Measurements from ENCODE around the gene AIRE.
"Not testable (repeated sequence)": the region's sequence is repeated elsewhere in the genome, so short reads cannot be mapped to it uniquely, and the experiment has no call there.

Gene AIRE

GRCh38 chr21:44338971-44339910 lies 53.6 kb downstream of the AIRE start, which contains the start of gene CFAP410:
Gene CFAP410 (minus strand): TSS chr21:44339390. CDS start chr21:44339194, 196 bp downstream.
- DNase-seq: peak; percentile 88

- not testable (repeated sequence) for DNase-seq
These were observed 56.2 kb downstream of the AIRE start for GRCh38 chr21:44341726-44342458.

GRCh38 chr21:44342981-44343380 lies 57.3 kb downstream of the AIRE start:
- not testable (repeated sequence) for DNase-seq

GRCh38 chr21:44344541-44345183 lies 59.0 kb downstream of the AIRE start:
- DNase-seq: no peak

- DNase-seq: no peak
These were observed 59.8 kb downstream of the AIRE start for GRCh38 chr21:44345495-44345894.

GRCh38 chr21:44347911-44348451 lies 62.3 kb downstream of the AIRE start:
- no peak for DNase-seq

All from NCI-H446 treated with DMSO at 0.1 percent for 48 hours (cell line).